HT1080 (cell line): ENCODE results near the gene OR51S1. TPM values are rescaled to one million over a fixed set of nuclear protein-coding genes. Genes with fewer than 3 reads are reported as not detected.
A peak's percentile ranks its signal among the peaks of the same experiment; 100 is the strongest.
"Not testable (repeated sequence)": the region's sequence is repeated elsewhere in the genome, so short reads cannot be mapped to it uniquely, and the experiment has no call there.

ENCODE experiments used
- DNase-seq: peaks from one replicate; pipeline ENCODE4 v3.0.0-alpha.2; 2015; ENCODE audit warnings: low read depth
- polyA plus RNA-seq, 2 experiments: library from polyadenylated mRNA; depleted of rRNA; stranded (reverse); fragments of >200 nt; gene quantifications; 2 replicates each; pipeline ENCODE4 v1.2.3, GENCODE V29; 2015
- total RNA-seq: library from RNA; depleted of rRNA; stranded (reverse); fragments of >200 nt; shearing (Covaris generic); gene quantifications from 2 replicates; pipeline ENCODE4 v1.2.3, GENCODE V29; 2014; rRNA removed

OR51S1 gene, protein sequence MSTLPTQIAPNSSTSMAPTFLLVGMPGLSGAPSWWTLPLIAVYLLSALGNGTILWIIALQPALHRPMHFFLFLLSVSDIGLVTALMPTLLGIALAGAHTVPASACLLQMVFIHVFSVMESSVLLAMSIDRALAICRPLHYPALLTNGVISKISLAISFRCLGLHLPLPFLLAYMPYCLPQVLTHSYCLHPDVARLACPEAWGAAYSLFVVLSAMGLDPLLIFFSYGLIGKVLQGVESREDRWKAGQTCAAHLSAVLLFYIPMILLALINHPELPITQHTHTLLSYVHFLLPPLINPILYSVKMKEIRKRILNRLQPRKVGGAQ
- total RNA-seq = not detected in 2 replicates
- not detected in 2 replicates for polyA plus RNA-seq (2015; cell fraction: cytosol; rRNA removed)
- polyA plus RNA-seq (2015; cell fraction: nucleus; rRNA removed) = not detected in 2 replicates

GRCh38 chr11:4848908-4849532, at the start of gene OR51S1:
TSS of gene OR51S1 (minus strand) at chr11:4849208. CDS start at chr11:4849208, 0 bp downstream.
- no peak for DNase-seq

DNA sequence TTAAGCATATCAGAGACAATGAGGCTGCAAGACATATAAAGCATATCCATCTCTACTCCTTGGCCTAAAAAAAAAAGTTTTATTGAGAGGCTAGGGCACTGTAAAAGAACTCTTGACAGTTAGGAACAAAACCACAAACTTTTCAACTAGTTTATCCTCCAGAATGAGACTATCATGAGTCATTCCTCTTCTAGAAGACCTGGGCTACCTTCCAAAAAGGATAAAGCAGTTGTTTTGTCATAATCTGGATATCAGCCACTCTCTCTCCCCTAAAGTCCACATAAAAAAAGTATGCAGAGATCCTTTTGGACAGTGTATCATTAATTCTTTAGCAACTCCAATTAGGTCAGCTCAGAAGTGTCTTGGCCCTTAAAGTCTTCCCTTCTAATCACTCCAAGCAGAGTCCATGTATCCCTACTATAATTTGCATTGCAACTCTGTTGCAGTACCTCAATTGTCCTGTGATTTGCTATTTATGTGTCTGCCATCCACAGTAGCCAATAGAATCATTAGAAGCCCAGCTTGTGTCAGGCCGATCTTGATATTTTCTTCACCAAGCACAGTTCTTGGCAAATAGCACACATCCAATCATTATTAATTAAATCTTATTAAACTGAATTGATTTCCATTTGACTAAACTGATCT, 43.1 kb upstream of the OR51S1 start:
- DNase-seq = peak; percentile 86

- DNase-seq = no peak
Measured at GRCh38 chr11:4890279-4890678, 41.3 kb upstream of the OR51S1 start.

DNA sequence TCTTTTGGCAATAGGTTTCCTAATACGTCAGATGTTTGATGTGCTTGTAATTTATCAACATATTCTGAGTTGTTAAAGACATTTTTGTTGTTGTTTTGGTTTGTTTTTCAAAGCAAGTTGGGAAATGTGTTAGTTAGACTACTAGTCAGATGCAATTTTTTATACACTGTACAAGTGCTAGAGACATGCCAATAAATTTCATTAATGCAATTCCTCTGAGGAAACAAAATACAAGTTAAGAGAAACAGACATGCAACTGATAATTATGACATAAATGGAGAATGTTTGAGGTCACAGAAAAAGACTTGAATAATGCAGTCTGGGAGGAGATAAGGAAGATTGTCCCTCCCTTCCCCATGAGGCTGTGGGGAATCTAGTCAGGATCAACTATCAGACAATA, 38.6 kb upstream of the OR51S1 start:
- DNase-seq = no peak

- DNase-seq = no peak
Measured at GRCh38 chr11:4886186-4886585, 37.2 kb upstream of the OR51S1 start.

- DNase-seq = no peak
Measured at GRCh38 chr11:4884361-4884760, 35.4 kb upstream of the OR51S1 start.

DNA sequence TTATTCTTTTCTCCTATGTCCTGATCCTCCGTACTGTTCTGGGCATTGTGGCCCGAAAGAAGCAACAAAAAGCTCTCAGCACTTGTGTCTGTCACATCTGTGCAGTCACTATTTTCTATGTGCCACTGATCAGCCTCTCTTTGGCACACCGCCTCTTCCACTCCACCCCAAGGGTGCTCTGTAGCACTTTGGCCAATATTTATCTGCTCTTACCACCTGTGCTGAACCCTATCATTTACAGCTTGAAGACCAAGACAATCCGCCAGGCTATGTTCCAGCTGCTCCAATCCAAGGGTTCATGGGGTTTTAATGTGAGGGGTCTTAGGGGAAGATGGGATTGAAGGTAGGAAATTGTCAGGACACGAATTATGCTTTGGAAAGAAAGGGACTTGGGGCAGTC, 33.5 kb upstream of the OR51S1 start:
- DNase-seq = no peak

- no peak for DNase-seq
Measured at GRCh38 chr11:4881860-4882500, 33.0 kb upstream of the OR51S1 start, which contains the start of gene OR51T1. TSS of gene OR51T1 (plus strand) at chr11:4881900. CDS start at chr11:4881900, 0 bp downstream.

GRCh38 chr11:4881188-4881587, 32.2 kb upstream of the OR51S1 start:
- DNase-seq = no peak

- DNase-seq = no peak
Measured at GRCh38 chr11:4865855-4866254, 16.8 kb upstream of the OR51S1 start.

GRCh38 chr11:4863876-4864275, 14.9 kb upstream of the OR51S1 start:
- DNase-seq = no peak

DNA sequence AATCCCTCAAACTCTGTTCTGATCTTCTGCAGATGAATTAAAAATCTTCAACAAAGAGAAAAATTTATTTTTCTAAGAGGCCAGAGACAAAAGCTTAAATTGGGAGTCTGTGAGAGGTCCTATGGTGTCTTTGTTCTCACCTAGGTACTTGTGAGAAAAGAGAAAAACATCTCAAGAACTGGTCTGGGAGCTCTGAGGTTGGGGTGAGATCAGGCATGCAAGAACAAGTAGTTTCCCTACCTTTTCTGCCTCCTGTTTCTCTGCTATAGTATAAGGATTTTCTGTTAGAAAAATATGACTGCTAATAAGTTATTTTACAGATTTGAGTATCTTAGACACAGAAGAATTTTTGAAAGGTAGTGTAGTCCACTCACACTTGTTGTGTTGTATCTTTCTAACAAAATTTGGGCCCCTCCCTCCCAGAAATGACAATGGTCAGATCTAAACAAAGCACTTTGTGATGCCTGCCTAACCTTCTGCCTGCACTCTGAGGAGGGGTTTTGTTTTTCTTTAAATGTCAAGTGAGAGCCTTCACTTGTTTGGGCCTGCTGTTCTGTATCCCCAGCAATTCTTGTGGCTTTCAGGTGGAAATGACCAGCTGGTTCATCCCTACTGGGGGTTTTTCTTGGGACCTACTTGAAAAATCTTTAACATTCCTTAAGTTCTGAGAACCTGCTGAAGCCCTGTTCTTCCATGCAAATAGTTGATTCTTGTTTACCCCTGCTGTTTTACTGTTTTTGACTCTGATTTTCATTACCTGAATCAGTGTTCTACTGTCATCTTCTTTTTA, 13.6 kb upstream of the OR51S1 start:
- DNase-seq = no peak

DNA sequence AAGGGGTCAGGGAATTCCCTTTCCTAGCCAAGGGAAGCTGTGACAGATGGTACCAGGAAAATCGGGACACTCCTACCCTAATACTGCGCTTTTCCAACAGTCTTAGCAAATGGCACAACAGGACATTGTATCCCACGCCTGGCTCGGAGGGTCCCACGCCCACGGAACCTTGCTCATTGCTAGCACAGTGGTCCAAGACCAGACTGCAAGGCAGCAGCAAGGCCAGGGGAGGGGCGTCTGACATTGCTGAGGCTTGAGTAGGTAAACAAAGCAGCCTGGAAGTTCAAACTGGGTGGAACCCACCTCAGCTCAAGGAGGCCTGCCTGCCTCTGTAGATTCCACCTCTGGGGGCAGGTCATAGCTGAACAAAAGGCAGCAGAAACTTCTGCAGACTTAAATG, 5.3 kb upstream of the OR51S1 start:
- not testable (repeated sequence) for DNase-seq

GRCh38 chr11:4851033-4851432, 2.0 kb upstream of the OR51S1 start:
- no peak for DNase-seq

DNA sequence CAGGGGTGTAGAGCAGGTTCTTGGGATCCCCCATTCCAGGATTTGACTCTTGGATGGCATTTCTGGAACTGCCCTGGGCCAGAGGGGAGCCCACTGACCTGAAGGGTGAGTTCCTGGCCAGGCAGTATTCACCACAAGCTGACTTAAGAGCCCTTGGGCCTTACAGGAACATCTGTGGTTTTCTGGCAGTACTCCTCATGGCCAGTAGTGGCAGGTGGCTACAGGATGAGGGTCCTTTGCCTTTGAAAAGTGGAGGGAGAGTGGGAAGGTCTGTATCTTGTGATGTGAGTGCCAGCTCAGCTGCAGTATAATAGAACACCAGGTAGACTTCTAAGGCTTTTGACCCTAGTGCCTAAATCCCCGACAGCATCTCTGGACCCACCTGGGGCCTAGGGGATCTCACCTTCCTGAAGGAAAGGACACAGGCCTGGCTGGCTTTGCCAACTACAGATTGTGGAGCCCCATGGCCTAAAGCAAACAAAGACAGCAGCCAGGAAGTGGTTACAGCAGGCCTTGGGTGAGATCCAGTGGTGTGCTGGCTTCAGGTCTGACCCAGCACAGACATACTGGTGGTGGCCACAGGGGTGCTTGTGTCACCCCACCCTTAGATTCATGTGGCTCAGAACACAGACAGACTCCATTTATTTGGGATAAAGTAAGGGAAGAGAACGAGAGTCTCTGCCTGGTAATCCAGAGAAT, 9.0 kb downstream of the OR51S1 start:
- DNase-seq = peak; percentile 42

DNA sequence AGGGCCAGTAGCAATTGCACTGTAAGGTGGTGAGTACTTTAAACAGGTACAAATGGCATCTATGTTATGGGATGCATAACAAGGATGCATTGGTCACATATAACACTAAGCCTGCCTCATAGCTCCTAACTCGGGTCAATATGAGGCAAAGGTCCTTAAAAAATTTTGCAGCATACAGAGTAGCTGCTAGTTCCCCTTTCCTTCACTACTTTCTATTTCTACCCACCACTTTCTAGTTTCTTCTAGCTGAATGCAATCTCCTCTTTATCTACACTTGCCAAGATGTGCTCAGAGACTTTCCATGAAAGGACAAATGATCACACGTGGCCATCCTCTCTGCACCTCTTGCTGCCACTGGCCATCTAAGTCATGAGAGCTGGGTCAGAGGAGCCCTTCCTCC, 18.1 kb downstream of the OR51S1 start:
- DNase-seq = no peak

- DNase-seq = no peak
Measured at GRCh38 chr11:4830346-4830745, 18.7 kb downstream of the OR51S1 start.

DNA sequence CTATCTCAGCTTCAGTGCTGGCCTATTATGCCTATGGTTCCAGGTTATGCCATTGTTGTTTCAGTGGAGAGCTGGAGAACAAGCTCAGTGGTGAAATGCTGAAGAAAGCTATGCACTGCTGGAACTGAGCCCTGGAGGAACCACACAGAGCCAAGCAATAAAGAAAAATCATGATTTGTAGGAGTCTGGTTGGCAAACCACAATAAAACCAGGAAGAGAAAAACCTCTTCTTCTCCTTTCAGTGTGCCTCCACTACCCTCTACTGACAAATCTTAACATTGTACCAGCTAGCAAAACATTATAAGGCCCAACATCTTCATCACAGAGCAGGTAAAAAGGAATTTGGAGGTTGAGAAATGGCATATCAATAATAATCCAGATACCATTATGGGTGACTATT, 22.6 kb downstream of the OR51S1 start:
- DNase-seq = peak; percentile 18

GRCh38 chr11:4825132-4825531, 23.9 kb downstream of the OR51S1 start:
- DNase-seq = no peak

- DNase-seq = no peak
Measured at GRCh38 chr11:4821021-4821420, 28.0 kb downstream of the OR51S1 start, which contains the start of gene OR51F2. TSS of gene OR51F2 (plus strand) at chr11:4821321. CDS start at chr11:4821422, 101 bp downstream.
